IPS-15b (cell line): ENCODE data around the gene ZNF213.
A peak's percentile ranks its signal among the peaks of the same experiment; 100 is the strongest.

Source experiments
- H3K27me3 ChIP-seq: one replicate; pipeline ENCODE4 v1.6.1; 2013; ENCODE audit warnings: low read length; ENCODE audit not compliant: control insufficient read depth, insufficient read depth
- H3K36me3 ChIP-seq: one replicate; pipeline ENCODE4 v1.6.1; 2013; ENCODE audit warnings: low read length; ENCODE audit not compliant: control insufficient read depth, insufficient read depth
- H3K4me1 ChIP-seq: one replicate; pipeline ENCODE4 v1.6.1; 2013; ENCODE audit warnings: mild to moderate bottlenecking, low read length; ENCODE audit not compliant: control insufficient read depth, insufficient read depth
- H3K4me3 ChIP-seq: one replicate; pipeline ENCODE4 v1.5.1; 2013; ENCODE audit warnings: low read depth, low read length
- H3K9ac ChIP-seq: one replicate; pipeline ENCODE4 v1.6.1; 2013; ENCODE audit warnings: low read depth, mild to moderate bottlenecking, low read length
- H3K9me3 ChIP-seq: one replicate; pipeline ENCODE4 v1.6.1; 2013; ENCODE audit warnings: mild to moderate bottlenecking, low read length; ENCODE audit not compliant: control insufficient read depth, insufficient read depth

Gene ZNF213

GRCh38 chr16:3112058-3112880 is 22.6 kb upstream of the ZNF213 start, which contains the start of gene ZNF205:
Gene ZNF205, plus strand, starts transcription at chr16:3112586. Its CDS starts 845 bp downstream, at chr16:3113431.
- no peaks in the 10 kb centered on the region for H3K27me3 ChIP-seq
- H3K36me3 ChIP-seq, result peaks cover 12% of the 10 kb centered on the region
- peak within 1 kb of the TSS; percentile 79 for H3K9ac ChIP-seq
- peak within 1 kb of the TSS; percentile 92 for H3K4me3 ChIP-seq
- H3K9me3 ChIP-seq, result no peaks in the 10 kb centered on the region
- peaks cover 2% of the 10 kb centered on the region for H3K4me1 ChIP-seq

- Histone ChIP-seq H3K36me3 (peaks cover 13% of the 10 kb centered on the region), H3K9me3 (no peaks in the 10 kb centered on the region), H3K4me3 (peak overlapping the region; percentile 92), H3K4me1 (peaks cover 2% of the 10 kb centered on the region), H3K27me3 (no peaks in the 10 kb centered on the region), H3K9ac (peak overlapping the region; percentile 79)
These were observed 21.8 kb upstream of the ZNF213 start for GRCh38 chr16:3112881-3113574.

DNA sequence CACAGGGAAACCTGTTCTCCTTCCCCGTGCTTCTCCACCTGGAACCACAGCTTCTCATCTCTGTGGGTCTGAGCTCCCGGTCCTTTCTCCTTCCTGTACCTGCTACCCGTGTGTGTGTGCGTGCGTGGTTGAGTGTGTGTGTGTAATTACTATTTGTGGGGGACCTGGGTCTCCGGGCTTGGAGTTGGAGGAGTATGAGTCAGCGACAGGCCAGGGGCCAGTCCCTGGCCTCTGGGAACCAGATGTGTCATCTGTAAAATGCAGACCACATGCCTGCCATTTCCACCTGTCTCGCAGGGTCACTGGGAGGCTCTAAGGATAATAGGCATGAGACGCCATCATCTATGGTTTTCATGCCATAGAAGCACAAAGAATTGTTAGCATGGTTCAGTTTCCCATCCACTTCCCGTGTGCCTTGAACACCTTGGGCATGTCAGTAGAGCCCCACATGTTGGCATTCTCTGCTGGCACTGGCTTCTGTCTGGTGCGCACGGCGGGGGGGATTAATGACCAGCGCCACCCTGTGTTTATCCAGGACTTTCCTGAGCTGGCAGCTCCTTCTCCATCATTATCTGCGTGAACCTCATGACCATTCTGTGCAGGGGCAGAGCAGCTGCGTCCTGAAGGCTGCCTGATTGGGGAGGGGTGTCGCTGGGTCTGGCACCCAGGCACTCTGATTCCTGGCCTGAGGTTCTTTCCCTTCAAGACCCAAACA is 20.9 kb upstream of the ZNF213 start:
- H3K4me3 ChIP-seq, result peak overlapping the region; percentile 92
- H3K9ac ChIP-seq, result no peak overlapping the region

GRCh38 chr16:3115003-3115402 is 19.8 kb upstream of the ZNF213 start:
- Histone ChIP-seq H3K9ac (no peak overlapping the region), H3K36me3 (peaks cover 22% of the 10 kb centered on the region), H3K9me3 (no peaks in the 10 kb centered on the region), H3K4me3 (no peak overlapping the region), H3K27me3 (no peaks in the 10 kb centered on the region), H3K4me1 (peaks cover 2% of the 10 kb centered on the region)

More for the DNA sequence above, 20.9 kb upstream of the ZNF213 start:
- no peaks in the 10 kb centered on the region for H3K9me3 ChIP-seq
- peaks cover 16% of the 10 kb centered on the region for H3K36me3 ChIP-seq
- peaks cover 2% of the 10 kb centered on the region for H3K4me1 ChIP-seq
- no peaks in the 10 kb centered on the region for H3K27me3 ChIP-seq

DNA sequence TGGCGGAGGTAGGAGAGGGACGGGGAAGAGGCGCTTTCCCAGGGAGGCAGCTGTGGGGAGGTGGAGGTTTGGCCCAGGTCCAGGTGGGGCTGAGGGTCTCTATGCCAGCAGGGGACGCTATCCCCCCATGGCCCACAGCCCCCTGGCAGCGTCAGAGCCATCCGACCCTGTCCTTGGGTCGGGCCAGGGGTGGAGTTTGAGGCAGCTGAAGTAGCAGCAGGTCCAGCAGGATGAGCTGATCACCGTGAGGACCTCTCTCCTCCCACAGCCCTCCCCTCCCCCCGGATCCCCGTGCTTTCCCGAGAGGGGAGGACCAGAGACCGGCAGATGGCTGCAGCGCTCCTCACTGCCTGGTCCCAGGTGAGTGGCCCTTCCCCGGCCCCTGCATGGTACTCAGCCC is 19.3 kb upstream of the ZNF213 start:
- H3K9ac ChIP-seq, result no peak overlapping the region
- peaks cover 2% of the 10 kb centered on the region for H3K4me1 ChIP-seq
- H3K9me3 ChIP-seq, result no peaks in the 10 kb centered on the region
- no peak overlapping the region for H3K4me3 ChIP-seq
- no peaks in the 10 kb centered on the region for H3K27me3 ChIP-seq
- H3K36me3 ChIP-seq, result peaks cover 27% of the 10 kb centered on the region

DNA sequence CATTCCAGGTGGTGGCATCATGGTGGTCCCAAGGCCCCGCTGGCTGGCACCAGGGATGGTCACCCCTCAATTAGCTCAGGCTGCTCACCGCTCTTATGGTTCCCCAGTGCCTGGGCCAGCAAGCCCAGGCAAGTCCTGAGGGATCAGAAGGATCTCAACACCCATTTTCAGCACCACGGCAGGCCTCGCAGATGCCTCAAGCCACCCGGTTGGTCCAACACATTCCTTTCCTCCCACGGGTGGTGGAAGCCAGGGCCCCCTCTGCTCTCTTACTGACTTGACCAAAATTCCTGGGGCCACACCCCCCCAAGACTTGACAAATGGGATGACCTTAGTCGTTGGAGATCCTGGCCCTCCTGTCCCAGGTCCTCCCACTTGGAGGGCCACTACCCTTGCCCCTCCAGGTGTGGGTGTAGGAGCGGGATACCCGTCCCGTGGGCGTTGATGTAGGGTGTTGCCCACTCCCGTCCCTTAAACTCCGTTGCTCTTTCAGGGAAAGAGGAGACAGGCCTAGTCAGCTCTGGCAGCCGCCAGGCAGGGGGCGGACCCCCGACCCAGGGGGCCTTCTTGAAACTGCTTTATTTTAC is 16.5 kb upstream of the ZNF213 start:
- Histone ChIP-seq H3K4me1 (no peaks in the 10 kb centered on the region), H3K9ac (no peak overlapping the region), H3K9me3 (no peaks in the 10 kb centered on the region), H3K36me3 (peaks cover 33% of the 10 kb centered on the region), H3K4me3 (no peak overlapping the region), H3K27me3 (no peaks in the 10 kb centered on the region)

GRCh38 chr16:3118846-3119245 is 16.0 kb upstream of the ZNF213 start:
- no peak overlapping the region for H3K4me3 ChIP-seq
- no peak overlapping the region for H3K9ac ChIP-seq
- no peaks in the 10 kb centered on the region for H3K9me3 ChIP-seq
- H3K4me1 ChIP-seq, result no peaks in the 10 kb centered on the region
- no peaks in the 10 kb centered on the region for H3K27me3 ChIP-seq
- peaks cover 33% of the 10 kb centered on the region for H3K36me3 ChIP-seq

DNA sequence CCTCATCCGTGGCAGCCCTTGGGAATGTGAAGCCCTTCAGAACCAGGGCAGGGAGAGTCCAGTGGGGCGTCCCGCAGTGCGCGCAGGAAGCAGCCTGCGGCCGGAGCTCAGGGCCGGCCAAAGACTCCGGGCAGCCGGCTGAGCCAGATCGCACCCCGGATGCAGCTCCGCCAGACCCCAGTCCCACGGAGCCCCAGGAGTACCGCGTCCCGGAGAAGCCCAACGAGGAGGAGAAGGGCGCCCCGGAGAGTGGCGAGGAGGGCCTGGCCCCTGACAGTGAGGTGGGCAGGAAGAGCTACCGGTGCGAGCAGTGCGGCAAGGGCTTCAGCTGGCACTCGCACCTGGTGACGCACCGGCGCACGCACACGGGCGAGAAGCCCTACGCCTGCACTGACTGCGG is 15.5 kb upstream of the ZNF213 start:
- peaks cover 33% of the 10 kb centered on the region for H3K36me3 ChIP-seq
- H3K9ac ChIP-seq, result no peak overlapping the region
- H3K4me3 ChIP-seq, result no peak overlapping the region
- no peaks in the 10 kb centered on the region for H3K9me3 ChIP-seq
- no peaks in the 10 kb centered on the region for H3K27me3 ChIP-seq
- no peaks in the 10 kb centered on the region for H3K4me1 ChIP-seq

DNA sequence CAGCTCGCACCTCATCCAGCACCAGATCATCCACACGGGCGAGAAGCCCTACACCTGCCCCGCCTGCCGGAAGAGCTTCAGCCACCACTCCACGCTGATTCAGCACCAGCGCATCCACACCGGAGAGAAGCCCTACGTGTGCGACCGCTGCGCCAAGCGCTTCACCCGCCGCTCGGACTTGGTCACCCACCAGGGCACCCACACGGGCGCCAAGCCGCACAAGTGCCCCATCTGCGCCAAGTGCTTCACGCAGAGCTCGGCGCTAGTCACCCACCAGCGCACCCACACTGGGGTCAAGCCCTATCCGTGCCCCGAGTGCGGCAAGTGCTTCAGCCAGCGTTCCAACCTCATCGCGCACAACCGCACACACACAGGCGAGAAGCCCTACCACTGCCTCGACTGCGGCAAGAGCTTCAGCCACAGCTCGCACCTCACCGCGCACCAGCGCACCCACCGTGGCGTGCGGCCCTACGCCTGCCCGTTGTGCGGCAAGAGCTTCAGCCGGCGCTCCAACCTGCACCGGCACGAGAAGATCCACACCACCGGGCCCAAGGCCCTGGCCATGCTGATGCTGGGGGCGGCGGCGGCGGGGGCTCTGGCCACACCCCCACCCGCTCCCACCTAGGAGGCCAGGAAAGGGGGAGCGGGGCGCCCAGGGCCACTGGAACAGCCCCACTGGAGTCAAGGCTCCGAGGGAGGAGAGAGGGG is 15.0 kb upstream of the ZNF213 start:
- Histone ChIP-seq H3K4me3 (no peak overlapping the region), H3K36me3 (peaks cover 28% of the 10 kb centered on the region), H3K9me3 (no peaks in the 10 kb centered on the region), H3K4me1 (no peaks in the 10 kb centered on the region), H3K27me3 (no peaks in the 10 kb centered on the region), H3K9ac (no peak overlapping the region)

DNA sequence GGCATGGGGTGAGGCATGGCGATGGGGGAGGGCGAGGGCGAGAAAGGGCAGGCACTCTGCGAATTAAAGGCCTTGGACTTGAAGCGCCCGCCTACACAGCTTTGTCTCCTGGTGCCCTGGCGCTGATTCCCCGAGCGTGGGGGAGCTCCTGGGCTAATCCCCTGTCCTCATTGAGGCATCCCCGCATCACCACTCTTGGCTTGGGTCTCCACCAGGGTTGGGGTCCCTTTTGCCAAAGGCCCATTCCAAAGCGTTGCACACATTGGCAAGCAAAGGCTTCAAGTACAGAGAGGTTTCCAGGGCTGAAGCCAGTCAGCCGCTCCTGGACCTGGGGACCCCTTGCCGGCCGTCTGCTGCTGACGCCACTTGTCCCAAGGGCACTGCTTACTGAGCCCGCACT is 14.4 kb upstream of the ZNF213 start:
- Histone ChIP-seq H3K9me3 (no peaks in the 10 kb centered on the region), H3K4me1 (no peaks in the 10 kb centered on the region)

More for the DNA sequence above, 14.4 kb upstream of the ZNF213 start:
- H3K4me3 ChIP-seq, result no peak overlapping the region
- no peaks in the 10 kb centered on the region for H3K27me3 ChIP-seq
- H3K9ac ChIP-seq, result no peak overlapping the region
- H3K36me3 ChIP-seq, result peaks cover 25% of the 10 kb centered on the region
